CD14-positive monocyte (primary cell): Measurements from ENCODE around the gene ULK3. TPM values are rescaled to one million over a fixed set of nuclear protein-coding genes. Genes with fewer than 3 reads are reported as not detected.

ENCODE experiments used
- DNase-seq, 3 donors: peaks; one replicate each; pipeline ENCODE4 v3.0.0-alpha.2; 2011 to 2022
- H2AFZ ChIP-seq: 2 replicates; pipeline ENCODE4 v1.6.0; 2012; ENCODE audit warnings: mild to moderate bottlenecking, low read depth, low read length, inconsistent platforms; ENCODE audit not compliant: insufficient read depth, poor library complexity, severe bottlenecking
- H3K27ac ChIP-seq, 2 donors: 1 replicate in 1 of 2; 2 replicates in 1 of 2; pipeline ENCODE4 v1.5.1; 2012 to 2013; ENCODE audit warnings: low read length in 2 of 2, control low read depth in 1 of 2, inconsistent platforms in 1 of 2, low read depth in 1 of 2, mild to moderate bottlenecking in 1 of 2
- H3K27me3 ChIP-seq, 2 donors: one replicate each; pipeline versions ENCODE4 v1.6.0 to v1.6.1; 2011 to 2013; ENCODE audit warnings: low read length in 2 of 2; ENCODE audit not compliant: control insufficient read depth in 2 of 2, insufficient read depth in 2 of 2
- H3K36me3 ChIP-seq, 2 donors: replicated peaks in 1 of 2; 1 replicate in 1 of 2; 2 replicates in 1 of 2; pipeline versions ENCODE4 v1.5.1 to v1.6.1; 2012 to 2013; ENCODE audit warnings: low read length in 2 of 2, control low read depth in 1 of 2, inconsistent platforms in 1 of 2, mild to moderate bottlenecking in 1 of 2; ENCODE audit not compliant: insufficient read depth in 2 of 2, control insufficient read depth in 1 of 2
- H3K4me1 ChIP-seq, 2 donors: 1 replicate in 1 of 2; 2 replicates in 1 of 2; pipeline versions ENCODE4 v1.5.1 to v1.6.1; 2012 to 2013; ENCODE audit warnings: low read length in 2 of 2, control low read depth in 1 of 2, inconsistent platforms in 1 of 2, mild to moderate bottlenecking in 1 of 2, moderate library complexity in 1 of 2; ENCODE audit not compliant: insufficient read depth in 2 of 2, control insufficient read depth in 1 of 2
- H3K4me2 ChIP-seq: replicated peaks from 2 replicates; pipeline ENCODE3; 2012; ENCODE audit warnings: low read length, moderate library complexity, mild to moderate bottlenecking; ENCODE audit not compliant: poor library complexity, severe bottlenecking; ENCODE audit errors: extremely low read depth
- H3K4me3 ChIP-seq, 3 experiments: fragments of 200-600 bp in 1 of 3; sonication (generic) in 1 of 3; replicated peaks in 1 of 3; 1 replicate in 2 of 3; 2 replicates in 1 of 3; pipeline ENCODE4 v1.5.1; 2011 to 2013; ENCODE audit warnings: low read length in 3 of 3, mild to moderate bottlenecking in 3 of 3, control low read depth in 2 of 3, low read depth in 2 of 3, inconsistent platforms in 1 of 3, moderate library complexity in 1 of 3
- H3K79me2 ChIP-seq: 2 replicates; pipeline ENCODE4 v1.6.0; 2012; ENCODE audit warnings: mild to moderate bottlenecking, control low read depth, inconsistent platforms, low read length, moderate library complexity; ENCODE audit not compliant: insufficient read depth
- H3K9ac ChIP-seq: 2 replicates; pipeline ENCODE4 v1.6.0; 2017; ENCODE audit warnings: low read length, mild to moderate bottlenecking; ENCODE audit not compliant: insufficient read depth, poor library complexity, severe bottlenecking
- H3K9me3 ChIP-seq, 2 donors: replicated peaks in 1 of 2; 1 replicate in 1 of 2; 2 replicates in 1 of 2; pipeline versions ENCODE4 v1.5.1 to v1.6.1; 2012 to 2013; ENCODE audit warnings: low read length in 2 of 2, control low read depth in 1 of 2; ENCODE audit not compliant: control insufficient read depth in 1 of 2, insufficient read depth in 1 of 2
- H4K20me1 ChIP-seq: 2 replicates; pipeline ENCODE4 v1.6.0; 2012; ENCODE audit warnings: mild to moderate bottlenecking, low read length, control low read depth, moderate library complexity; ENCODE audit not compliant: insufficient read depth
- H3K27ac Mint-ChIP-seq, 7 donors: one replicate each; pipeline ENCODE4 v1.8.0; 2020; ENCODE audit warnings: mild to moderate bottlenecking in 7 of 7, mixed read lengths in 7 of 7, moderate library complexity in 6 of 7, inconsistent platforms in 2 of 7
- H3K27me3 Mint-ChIP-seq, 3 donors: one replicate each; pipeline ENCODE4 v1.8.0; 2021 to 2022; ENCODE audit warnings: low read depth in 3 of 3, mild to moderate bottlenecking in 3 of 3, mixed read lengths in 3 of 3, moderate library complexity in 3 of 3, inconsistent platforms in 1 of 3
- H3K36me3 Mint-ChIP-seq, 2 donors: one replicate each; pipeline ENCODE4 v1.8.0; 2020; ENCODE audit warnings: mixed read lengths in 2 of 2, inconsistent platforms in 1 of 2, mild to moderate bottlenecking in 1 of 2
- H3K4me1 Mint-ChIP-seq: one replicate; pipeline ENCODE4 v1.8.0; 2020; ENCODE audit warnings: mild to moderate bottlenecking, mixed read lengths
- H3K4me3 Mint-ChIP-seq, 2 donors: one replicate each; pipeline ENCODE4 v1.8.0; 2020; ENCODE audit warnings: mild to moderate bottlenecking in 2 of 2, mixed read lengths in 2 of 2, moderate library complexity in 1 of 2
- H3K9me3 Mint-ChIP-seq, 7 donors: one replicate each; pipeline ENCODE4 v1.8.0; 2020 to 2022; ENCODE audit warnings: mixed read lengths in 7 of 7, mild to moderate bottlenecking in 6 of 7, moderate library complexity in 6 of 7, inconsistent platforms in 2 of 7
- WGBS: methylation state at CpG from one replicate; pipeline ENCODE4 v1.1.5; 2013; ENCODE audit warnings: missing lambda C conversion rate; ENCODE audit not compliant: insufficient coverage; 5-methylcytosine and 5-hydroxymethylcytosine counted together
- intact Hi-C, 2 donors: fragments of 100-400 bp; cut with micrococcal nuclease; formaldehyde crosslinking; loops; one replicate each; pipeline versions ENCODE4 v1.15.0 to v1.15.1; 2023
- polyA plus RNA-seq, 3 donors: library from polyadenylated mRNA; depleted of rRNA in 1 of 3; unstranded in 2 of 3; stranded (reverse) in 1 of 3; fragments of 300-500 nt in 2 of 3; fragments of >200 nt in 1 of 3; fragmentation: Illumina TruSeq in 2 of 3; gene quantifications; 1 replicate in 2 of 3; 2 replicates in 1 of 3; pipeline ENCODE4 v1.2.3, GENCODE V29; 2012 to 2021
- TF ChIP-seq, protein P1 (sequence below): fragments of 200-600 bp; IDR thresholded peaks from one replicate; pipeline ENCODE4 v1.8.0; 2022; ENCODE audit warnings: antibody characterized with exemption, mild to moderate bottlenecking

The ULK3 gene
- polyA plus RNA-seq, 3 donors = 9.4 to 58.7 (median 16.0) TPM

DNA sequence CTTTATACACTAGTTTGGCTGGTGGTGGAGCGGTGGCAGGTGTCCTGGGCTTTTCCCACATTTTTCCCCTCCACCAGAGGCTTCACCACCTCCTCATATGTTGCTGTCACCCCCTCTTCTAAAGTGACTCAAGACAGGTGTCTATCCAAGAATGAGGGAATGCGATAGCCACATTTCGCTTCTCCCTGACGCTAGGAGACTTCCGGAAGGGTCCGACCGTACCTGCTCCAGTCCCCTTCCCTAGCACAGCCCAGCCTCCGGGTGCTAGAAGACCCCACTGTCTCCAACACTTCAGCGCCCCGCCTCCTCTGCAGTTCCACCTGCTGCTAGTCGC lies 29.7 kb upstream of the ULK3 start:
- 0% methylated on average over 10 of the region's 11 CpGs for WGBS
- intact Hi-C loops = loop anchor here in 1 of 2 donors (2.0 kb wide), 1 partner anchor 64 kb away; no protein-coding TSS in a partner anchor
- Histone ChIP-seq H3K9ac (peak overlapping the region; percentile 89), H3K36me3 (no peaks in the 10 kb centered on the region), H3K9me3 (no peaks in the 10 kb centered on the region), H3K4me1 (peaks cover 56 to 62% of the 10 kb centered on the region in 2 donors), H3K4me2 (peak overlapping the region; percentile 94), H3K4me3 (peak overlapping the region; percentile 76 to 82 (median 77)), H2AFZ (peak overlapping the region; percentile 76), H3K27ac (peak overlapping the region; percentile 83 to 98), H3K27me3 (no peaks in the 10 kb centered on the region), H4K20me1 (peaks cover 50% of the 10 kb centered on the region), H3K79me2 (peaks cover 53% of the 10 kb centered on the region)
- TF ChIP-seq, protein P1, sequence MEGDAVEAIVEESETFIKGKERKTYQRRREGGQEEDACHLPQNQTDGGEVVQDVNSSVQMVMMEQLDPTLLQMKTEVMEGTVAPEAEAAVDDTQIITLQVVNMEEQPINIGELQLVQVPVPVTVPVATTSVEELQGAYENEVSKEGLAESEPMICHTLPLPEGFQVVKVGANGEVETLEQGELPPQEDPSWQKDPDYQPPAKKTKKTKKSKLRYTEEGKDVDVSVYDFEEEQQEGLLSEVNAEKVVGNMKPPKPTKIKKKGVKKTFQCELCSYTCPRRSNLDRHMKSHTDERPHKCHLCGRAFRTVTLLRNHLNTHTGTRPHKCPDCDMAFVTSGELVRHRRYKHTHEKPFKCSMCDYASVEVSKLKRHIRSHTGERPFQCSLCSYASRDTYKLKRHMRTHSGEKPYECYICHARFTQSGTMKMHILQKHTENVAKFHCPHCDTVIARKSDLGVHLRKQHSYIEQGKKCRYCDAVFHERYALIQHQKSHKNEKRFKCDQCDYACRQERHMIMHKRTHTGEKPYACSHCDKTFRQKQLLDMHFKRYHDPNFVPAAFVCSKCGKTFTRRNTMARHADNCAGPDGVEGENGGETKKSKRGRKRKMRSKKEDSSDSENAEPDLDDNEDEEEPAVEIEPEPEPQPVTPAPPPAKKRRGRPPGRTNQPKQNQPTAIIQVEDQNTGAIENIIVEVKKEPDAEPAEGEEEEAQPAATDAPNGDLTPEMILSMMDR = no peak
- peaks cover 0 to 1% (median 0%) of the 10 kb centered on the region in 7 donors for H3K9me3 Mint-ChIP-seq
- peaks cover 1 to 4% (median 1%) of the 10 kb centered on the region in 3 donors for H3K27me3 Mint-ChIP-seq
- DNase-seq = no peak
- no peaks in the 10 kb centered on the region for H3K36me3 Mint-ChIP-seq
- peak overlapping the region; percentile 95 to 99 (median 98) for H3K27ac Mint-ChIP-seq
- H3K4me1 Mint-ChIP-seq = peaks cover 55% of the 10 kb centered on the region
- peak overlapping the region; percentile 89 to 95 for H3K4me3 Mint-ChIP-seq

- H4K20me1 ChIP-seq = peaks cover 70% of the 10 kb centered on the region
- peaks cover 74% of the 10 kb centered on the region for H3K79me2 ChIP-seq
- H3K27ac Mint-ChIP-seq = peak overlapping the region; percentile 91 to 98 (median 97)
- peak overlapping the region; percentile 68 to 81 for H3K27ac ChIP-seq
- H2AFZ ChIP-seq = no peak overlapping the region
- TF ChIP-seq, protein P1 = no peak
- H3K36me3 ChIP-seq = peaks cover 0 to 6% of the 10 kb centered on the region in 2 donors
- H3K9ac ChIP-seq = peak overlapping the region; percentile 2
- H3K4me2 ChIP-seq = peak overlapping the region; percentile 79
- intact Hi-C loops = no loop called here
- H3K4me1 Mint-ChIP-seq = peaks cover 76% of the 10 kb centered on the region
- H3K4me3 Mint-ChIP-seq = peak overlapping the region; percentile 26 to 77
- no peaks in the 10 kb centered on the region for H3K9me3 ChIP-seq
- peaks cover 74 to 78% of the 10 kb centered on the region in 2 donors for H3K4me1 ChIP-seq
- 7% methylated on average over 5 of the region's 6 CpGs for WGBS
- peak overlapping the region in 2 of 3 experiments; percentile 4 to 69 for H3K4me3 ChIP-seq
- peaks cover 7 to 16% of the 10 kb centered on the region in 2 donors for H3K36me3 Mint-ChIP-seq
- DNase-seq = peak in 2 of 3 donors; percentile 22 to 24
- peaks cover 0 to 4% (median 1%) of the 10 kb centered on the region in 3 donors for H3K27me3 Mint-ChIP-seq
- peaks cover 0 to 1% (median 0%) of the 10 kb centered on the region in 7 donors for H3K9me3 Mint-ChIP-seq
- no peaks in the 10 kb centered on the region for H3K27me3 ChIP-seq
These were observed 27.7 kb upstream of the ULK3 start for GRCh38 chr15:74870436-74871215.
